Psoas muscle (tissue), 8 donors: ENCODE results near the gene PSMB9. TPM values are rescaled to one million over a fixed set of nuclear protein-coding genes. Genes with fewer than 3 reads are reported as not detected.
A peak's percentile ranks its signal among the peaks of the same experiment; 100 is the strongest.
"Not testable (repeated sequence)": the region's sequence is repeated elsewhere in the genome, so short reads cannot be mapped to it uniquely, and the experiment has no call there.

Source experiments
- ATAC-seq, 4 donors: fragments of 200-7000 bp; cut with Tn5 transposase; one replicate each; pipeline ENCODE4 v1.9.1; 2020; ENCODE audit warnings: moderate library complexity in 3 of 4, mild to moderate bottlenecking in 2 of 4
- DNase-seq, 2 donors: peaks; one replicate each; pipeline ENCODE4 v3.0.0-alpha.2; 2020
- H3K27ac ChIP-seq: fragments of 200-600 bp; one replicate; pipeline ENCODE4 v1.8.0; 2022
- H3K27me3 ChIP-seq, 3 donors: fragments of 200-600 bp in 1 of 3; one replicate each; pipeline versions ENCODE4 v1.6.1 to v1.8.0; 2013 to 2022; ENCODE audit warnings: low read length in 2 of 3, mild to moderate bottlenecking in 2 of 3, moderate library complexity in 1 of 3; ENCODE audit not compliant: insufficient read depth in 3 of 3
- H3K36me3 ChIP-seq, 2 donors: fragments of 200-600 bp in 1 of 2; one replicate each; pipeline versions ENCODE4 v1.6.1 to v1.8.0; 2013 to 2022; ENCODE audit warnings: low read depth in 1 of 2, mild to moderate bottlenecking in 1 of 2, moderate library complexity in 1 of 2; ENCODE audit not compliant: insufficient read depth in 1 of 2
- H3K4me1 ChIP-seq: fragments of 200-600 bp; one replicate; pipeline ENCODE4 v1.8.0; 2022
- H3K4me3 ChIP-seq: fragments of 200-600 bp; one replicate; pipeline ENCODE4 v1.8.0; 2022; ENCODE audit warnings: mild to moderate bottlenecking
- H3K9me3 ChIP-seq: fragments of 200-600 bp; one replicate; pipeline ENCODE4 v1.8.0; 2022
- CTCF ChIP-seq: fragments of 200-600 bp; IDR thresholded peaks from one replicate; pipeline ENCODE4 v1.8.0; 2022; ENCODE audit warnings: antibody characterized with exemption
- WGBS, 3 donors: extraction: QIAGEN DNeasy Blood & Tissue Kit; methylation state at CpG; one replicate each; pipeline versions ENCODE4 v1.1.6 to v1.1.7; 2013; 5-methylcytosine and 5-hydroxymethylcytosine counted together
- intact Hi-C, 2 donors: fragments of 100-400 bp; cut with DNase I; formaldehyde crosslinking; loops; one replicate each; pipeline versions ENCODE4 v1.11.0 to v1.14.2; 2022
- long read RNA-seq, 2 donors: library from polyadenylated mRNA; unstranded; transcript quantifications; one replicate each; pipeline ENCODE4 v2.0.0, GENCODE V29; 2021
- polyA plus RNA-seq, 3 donors: library from polyadenylated mRNA; stranded (reverse); fragments of 200-250 nt; gene quantifications; one replicate each; pipeline ENCODE4 v1.2.3, GENCODE V29; 2013
- total RNA-seq, 4 donors: library from RNA; stranded (reverse); fragmentation: NEBNext Ultra II Directional in 2 of 4; extraction: Animal tissue kit (Norgen Biotek cat#: 25700) in 2 of 4; gene quantifications; one replicate each; pipeline versions ENCODE4 v1.2.1 to v1.2.4, GENCODE V29; 2021 to 2023
- donor health status: healthy with polysubstance abuse.
- donor health status: DM: no; HTN: no; CAD: no; lungs with moderate emphysema.
- donor health status: Bipolar disorder and iron deficiency.
- donor health status: healthy.
- donor health status: DM: yes; HTN: yes; CAD: no.
- donor health status: DM: no; HTN: no; CAD: no.
- donor health status: DM: no; HTN: no; CAD: no.
- donor health status: DM: yes; HTN: yes; CAD: no.

PSMB9 gene
- total RNA-seq (10 to 100 TPM in 2 of 4 donors, 1 to 10 TPM in 2; 6.6 to 10.5 (median 10.0) TPM), polyA plus RNA-seq (10 to 100 TPM in 2 of 3 donors, 1 to 10 TPM in 1; 8.0 to 18.0 (median 13.2) TPM)
- long read RNA-seq, donor 1, partial matches to known transcripts, result 4 of 6 reads
- long read RNA-seq, donor 1, other reads (novel, unspliced or antisense), result 0 of 6 reads
- long read RNA-seq, donor 2, transcript PSMB9-207 (6 exons, 782 nt), result major isoform, 6 of 10 reads
- long read RNA-seq, donor 2, partial matches to known transcripts, result 4 of 10 reads
- long read RNA-seq, donor 2, other reads (novel, unspliced or antisense), result 0 of 10 reads

DNA sequence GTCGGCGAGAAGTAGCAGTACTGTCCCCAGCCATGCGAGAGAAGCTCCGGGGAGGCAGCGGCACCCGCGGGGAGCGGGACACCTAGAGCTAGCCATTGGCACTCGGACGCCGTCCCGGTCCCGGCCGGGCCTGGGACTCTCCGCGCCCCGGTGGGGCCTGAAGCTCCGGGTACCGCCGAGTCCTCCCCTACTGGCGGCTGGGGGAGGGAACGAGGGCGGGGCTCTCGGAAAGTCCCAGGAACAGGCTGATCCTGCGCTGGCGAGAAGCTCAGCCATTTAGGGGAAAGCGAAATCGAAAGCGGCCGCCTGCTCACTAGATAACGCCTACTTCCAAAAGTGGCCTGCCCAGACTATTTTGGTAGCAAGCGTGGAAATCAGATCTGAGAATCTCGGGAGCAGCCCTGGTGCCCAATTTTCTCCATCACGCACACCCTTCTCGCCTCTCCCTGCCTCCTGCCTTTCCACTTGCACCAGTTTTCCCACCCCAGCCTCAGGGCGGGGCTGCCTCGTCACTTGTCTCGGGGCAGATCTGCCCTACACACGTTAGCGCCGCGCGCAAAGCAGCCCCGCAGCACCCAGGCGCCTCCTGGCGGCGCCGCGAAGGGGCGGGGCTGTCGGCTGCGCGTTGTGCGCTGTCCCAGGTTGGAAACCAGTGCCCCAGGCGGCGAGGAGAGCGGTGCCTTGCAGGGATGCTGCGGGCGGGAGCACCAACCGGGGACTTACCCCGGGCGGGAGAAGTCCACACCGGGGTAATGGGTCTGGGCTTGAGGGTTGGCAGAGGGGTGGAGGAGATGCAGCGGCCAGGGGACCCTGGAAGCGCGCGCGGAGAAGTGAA is at the start of gene PSMB9, which contains the start of gene TAP1:
TSS of gene PSMB9 (plus strand) at position 652 of the 835 bp plus-strand sequence. CDS start at position 690, 38 bp downstream.
TSS of gene TAP1 (minus strand) at position 164 of the 835 bp plus-strand sequence. CDS start at position 96, 68 bp downstream.
- TF ChIP-seq CTCF, result peak; percentile 70
- peaks cover 13% of the 10 kb centered on the region for H3K4me1 ChIP-seq
- ATAC-seq (peak; percentile 95 to 97 (median 96)), DNase-seq (peak; percentile 93 to 97)
- no peaks in the 10 kb centered on the region for H3K9me3 ChIP-seq
- H3K4me3 ChIP-seq, result peak within 1 kb of the TSS; percentile 92
- no peaks in the 10 kb centered on the region for H3K27me3 ChIP-seq
- 0 to 1% (median 0%) methylated on average over 62 to 68 of the region's 68 CpGs for WGBS, 3 donors
- peaks cover 2 to 40% of the 10 kb centered on the region in 2 donors for H3K36me3 ChIP-seq
- H3K27ac ChIP-seq, result peak within 1 kb of the TSS; percentile 93
- intact Hi-C loops, result loop anchor here (2.0 kb wide), 1 partner anchor 15 kb away; the partner anchor contains the start of gene TAP2 (in 2 of the 2)

DNA sequence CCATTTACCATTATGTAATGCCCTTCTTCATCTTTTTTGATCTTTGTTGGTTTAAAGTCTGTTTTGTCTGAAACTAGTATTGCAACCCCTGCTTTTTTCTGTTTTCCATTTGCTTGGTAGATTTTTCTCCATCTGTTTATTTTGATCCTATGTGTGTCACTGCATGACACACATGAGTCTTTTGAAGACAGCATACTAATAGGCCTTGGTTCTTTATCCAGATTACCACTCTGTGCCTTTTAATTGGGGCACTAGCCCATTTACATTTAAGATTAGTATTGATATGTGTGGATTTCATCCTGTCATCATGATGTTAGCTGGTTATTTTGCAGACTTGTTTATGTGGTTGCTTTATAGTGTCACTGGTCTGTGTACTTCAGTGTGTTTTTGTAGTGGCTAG is 48.6 kb upstream of the PSMB9 start:
- DNase-seq, ATAC-seq, H3K27ac ChIP-seq, H3K4me1 ChIP-seq, H3K9me3 ChIP-seq, H3K4me3 ChIP-seq, intact Hi-C loops, H3K36me3 ChIP-seq: not testable (repeated sequence)
- peaks cover 2 to 31% (median 3%) of the 10 kb centered on the region in 3 donors for H3K27me3 ChIP-seq

- Histone ChIP-seq H3K36me3 (no peaks in the 10 kb centered on the region), H3K27ac (no peak overlapping the region), H3K4me1 (no peaks in the 10 kb centered on the region), H3K9me3 (no peaks in the 10 kb centered on the region), H3K27me3 (peaks cover 2 to 27% (median 3%) of the 10 kb centered on the region in 3 donors), H3K4me3 (no peak overlapping the region)
- intact Hi-C loops, result no loop called here
- no peak for ATAC-seq
- WGBS, 3 donors, result 61 to 75% (median 66%) methylated on average over 5 of the region's 5 CpGs
- TF ChIP-seq CTCF, result no peak
- DNase-seq, result no peak
Measured at GRCh38 chr6:32807020-32807580, 46.9 kb upstream of the PSMB9 start.

DNA sequence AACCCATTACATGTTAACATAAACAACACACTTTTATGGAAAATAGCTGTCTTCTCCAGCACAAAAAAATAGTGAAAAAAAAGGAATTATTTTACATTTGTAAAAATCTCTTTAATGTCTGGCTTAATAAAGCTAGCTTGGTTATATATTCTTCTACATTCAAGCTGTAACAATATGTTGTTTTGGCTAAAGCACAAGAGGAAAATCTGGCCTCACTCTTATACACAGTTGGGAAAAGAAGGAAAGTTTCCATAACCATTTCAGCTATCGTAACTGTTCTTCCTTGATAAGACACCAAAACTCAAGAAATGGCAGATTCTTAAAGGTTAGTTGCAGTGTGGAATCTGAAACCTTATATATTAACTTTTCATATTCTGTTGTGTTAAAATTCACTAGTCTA is 44.8 kb upstream of the PSMB9 start:
- intact Hi-C loops, result no loop called here
- ATAC-seq, result no peak
- TF ChIP-seq CTCF, result no peak
- Histone ChIP-seq H3K9me3 (no peaks in the 10 kb centered on the region), H3K4me3 (no peak overlapping the region), H3K4me1 (no peaks in the 10 kb centered on the region), H3K36me3 (no peaks in the 10 kb centered on the region), H3K27me3 (peaks cover 0 to 20% (median 2%) of the 10 kb centered on the region in 3 donors), H3K27ac (no peak overlapping the region)
- no peak for DNase-seq
- 0 to 41% (median 37%) methylated on average over 1 of the region's 1 CpG for WGBS, 3 donors

GRCh38 chr6:32814145-32814544 is 39.8 kb upstream of the PSMB9 start:
- intact Hi-C loops, result no loop called here
- 67 to 97% (median 92%) methylated on average over 2 of the region's 2 CpGs for WGBS, 3 donors
- no peak for ATAC-seq

More at GRCh38 chr6:32814145-32814544, 39.8 kb upstream of the PSMB9 start:
- H3K27me3 ChIP-seq, result peaks cover 0 to under 1% (median 0%) of the 10 kb centered on the region in 3 donors
- H3K4me3 ChIP-seq, result no peak overlapping the region
- H3K27ac ChIP-seq, result no peak overlapping the region
- no peak for TF ChIP-seq CTCF
- no peaks in the 10 kb centered on the region for H3K36me3 ChIP-seq
- no peaks in the 10 kb centered on the region for H3K4me1 ChIP-seq
- H3K9me3 ChIP-seq, result no peaks in the 10 kb centered on the region
- no peak for DNase-seq
